Measurements from ENCODE around the gene LMO7. TPM values are rescaled to one million over a fixed set of nuclear protein-coding genes. Genes with fewer than 3 reads are reported as not detected.

LMO7 gene
- total RNA-seq, 2 experiments from 2014 or later: 21.4 to 25.4 TPM

- no peaks in the 10 kb centered on the region for H3K4me1 ChIP-seq (ENCODE audit: insufficient read depth, low read length, poor library complexity, severe bottlenecking)
- no peaks in the 10 kb centered on the region for H3K9me2 ChIP-seq (ENCODE audit: insufficient read depth, low read length)
- H3K79me2 ChIP-seq (ENCODE audit: insufficient read depth, low read depth, low read length): no peaks in the 10 kb centered on the region
- no TSS peak for BruUV-seq (replicated peaks)
- no peak overlapping the region for H3K4me2 ChIP-seq (ENCODE audit: low read length)
- no peak overlapping the region for H3K27ac ChIP-seq (ENCODE audit: low read depth, low read length, poor library complexity, severe bottlenecking)
- ChIA-PET POLR2A (no interaction called here), CTCF (ENCODE audit: unreplicated experiment) (no interaction called here)
- no peak overlapping the region for H3K4me3 ChIP-seq (ENCODE audit: low read depth, low read length, poor library complexity, severe bottlenecking)
- H2AFZ ChIP-seq (ENCODE audit: low read length): no peak overlapping the region
- H3K9me3 ChIP-seq (ENCODE audit: low read length): no peaks in the 10 kb centered on the region
- TF ChIP-seq CTCF (conservative IDR thresholded peaks at IDR 0.05; ENCODE audit: low read length) (no peak), EZH2phosphoT487 (IDR thresholded peaks at IDR 0.05; ENCODE audit: borderline replicate concordance, low read depth, low read length) (no peak)
- intact Hi-C loops (cut with micrococcal nuclease; ENCODE audit: unreplicated experiment): loop anchor here (10.0 kb wide), 1 partner anchor 166 kb away; no protein-coding TSS in a partner anchor
- DNase-seq (ENCODE audit: low spot score): no peak
- H4K20me1 ChIP-seq (ENCODE audit: insufficient read depth, low read length): no peaks in the 10 kb centered on the region
- no peaks in the 10 kb centered on the region for H3K36me3 ChIP-seq (ENCODE audit: insufficient read depth, low read length)
These were observed 224.8 kb downstream of the LMO7 start for GRCh38 chr13:75860935-75861334.

- no peak overlapping the region for H3K4me3 ChIP-seq (ENCODE audit: low read depth, low read length, poor library complexity, severe bottlenecking)
- intact Hi-C loops (cut with micrococcal nuclease; ENCODE audit: unreplicated experiment): loop anchor here (10.0 kb wide), 1 partner anchor 167 kb away; no protein-coding TSS in a partner anchor
- no peak overlapping the region for H3K4me2 ChIP-seq (ENCODE audit: low read length)
- no peaks in the 10 kb centered on the region for H3K79me2 ChIP-seq (ENCODE audit: insufficient read depth, low read depth, low read length)
- TF ChIP-seq CTCF (conservative IDR thresholded peaks at IDR 0.05; ENCODE audit: low read length): no peak
- TF ChIP-seq EZH2phosphoT487 (IDR thresholded peaks at IDR 0.05; ENCODE audit: borderline replicate concordance, low read depth, low read length): no peak
- CTCF ChIA-PET (ENCODE audit: unreplicated experiment): no interaction called here
- H4K20me1 ChIP-seq (ENCODE audit: insufficient read depth, low read length): no peaks in the 10 kb centered on the region
- BruUV-seq (replicated peaks): no TSS peak
- no peak for DNase-seq (ENCODE audit: low spot score)
- H3K4me1 ChIP-seq (ENCODE audit: insufficient read depth, low read length, poor library complexity, severe bottlenecking): no peaks in the 10 kb centered on the region
- H3K9me3 ChIP-seq (ENCODE audit: low read length): no peaks in the 10 kb centered on the region
- H3K36me3 ChIP-seq (ENCODE audit: insufficient read depth, low read length): no peaks in the 10 kb centered on the region
- POLR2A ChIA-PET: interaction anchor here (1.2 kb wide), 1 partner anchor 32 kb away, joined by 3 read pairs; no protein-coding TSS in a partner anchor
- no peak overlapping the region for H3K27ac ChIP-seq (ENCODE audit: low read depth, low read length, poor library complexity, severe bottlenecking)
- no peak overlapping the region for H2AFZ ChIP-seq (ENCODE audit: low read length)
- H3K9me2 ChIP-seq (ENCODE audit: insufficient read depth, low read length): no peaks in the 10 kb centered on the region
These were observed 225.7 kb downstream of the LMO7 start for GRCh38 chr13:75861786-75862185.

- H3K79me2 ChIP-seq (ENCODE audit: insufficient read depth, low read depth, low read length): no peaks in the 10 kb centered on the region
- no TSS peak for BruUV-seq (replicated peaks)
- H3K9me3 ChIP-seq (ENCODE audit: low read length): no peaks in the 10 kb centered on the region
- ChIA-PET POLR2A (no interaction called here), CTCF (ENCODE audit: unreplicated experiment) (no interaction called here)
- no peaks in the 10 kb centered on the region for H3K9me2 ChIP-seq (ENCODE audit: insufficient read depth, low read length)
- no peak overlapping the region for H3K4me2 ChIP-seq (ENCODE audit: low read length)
- no peak overlapping the region for H3K27ac ChIP-seq (ENCODE audit: low read depth, low read length, poor library complexity, severe bottlenecking)
- no peak for DNase-seq (ENCODE audit: low spot score)
- no peaks in the 10 kb centered on the region for H3K4me1 ChIP-seq (ENCODE audit: insufficient read depth, low read length, poor library complexity, severe bottlenecking)
- H4K20me1 ChIP-seq (ENCODE audit: insufficient read depth, low read length): 0 out of 2 replicates have a peak, but pooled peaks cover 4% of the 10 kb centered on the region
- no peak overlapping the region for H2AFZ ChIP-seq (ENCODE audit: low read length)
- TF ChIP-seq EZH2phosphoT487 (IDR thresholded peaks at IDR 0.05; ENCODE audit: borderline replicate concordance, low read depth, low read length) (no peak), CTCF (conservative IDR thresholded peaks at IDR 0.05; ENCODE audit: low read length) (no peak)
- H3K4me3 ChIP-seq (ENCODE audit: low read depth, low read length, poor library complexity, severe bottlenecking): no peak overlapping the region
- no peaks in the 10 kb centered on the region for H3K36me3 ChIP-seq (ENCODE audit: insufficient read depth, low read length)
- intact Hi-C loops (cut with micrococcal nuclease; ENCODE audit: unreplicated experiment): loop anchor here (10.0 kb wide), 1 partner anchor 170 kb away; no protein-coding TSS in a partner anchor
These were observed 228.6 kb downstream of the LMO7 start for GRCh38 chr13:75864718-75865117.

All from OCI-LY7 (cell line).